Caki2 (cell line): ENCODE data around the gene SLC44A5. TPM values are rescaled to one million over a fixed set of nuclear protein-coding genes. Genes with fewer than 3 reads are reported as not detected.
"Not testable (repeated sequence)": the region's sequence is repeated elsewhere in the genome, so short reads cannot be mapped to it uniquely, and the experiment has no call there.

ENCODE experiments used
- DNase-seq: peaks from one replicate; pipeline ENCODE4 v3.0.0-alpha.2; 2015; ENCODE audit warnings: low read depth
- in situ Hi-C: cut with HindIII; loops from 2 replicates; pipeline ENCODE4 v1.10.0; 2016; ENCODE audit warnings: low sequenced_read_pairs, low pct_unique_long_range_greater_than_20kb, mixed read lengths
- total RNA-seq: library from RNA; depleted of rRNA; stranded (reverse); fragments of >200 nt; shearing (Covaris generic); gene quantifications from 2 replicates; pipeline ENCODE4 v1.2.3, GENCODE V29; 2014; ENCODE audit warnings: low replicate concordance

The SLC44A5 gene
- total RNA-seq, 1 experiment from 2014 or later: 1.5 TPM

GRCh38 chr1:75423136-75423535 is 187.8 kb downstream of the SLC44A5 start:
- in situ Hi-C loops: no loop called here

DNA sequence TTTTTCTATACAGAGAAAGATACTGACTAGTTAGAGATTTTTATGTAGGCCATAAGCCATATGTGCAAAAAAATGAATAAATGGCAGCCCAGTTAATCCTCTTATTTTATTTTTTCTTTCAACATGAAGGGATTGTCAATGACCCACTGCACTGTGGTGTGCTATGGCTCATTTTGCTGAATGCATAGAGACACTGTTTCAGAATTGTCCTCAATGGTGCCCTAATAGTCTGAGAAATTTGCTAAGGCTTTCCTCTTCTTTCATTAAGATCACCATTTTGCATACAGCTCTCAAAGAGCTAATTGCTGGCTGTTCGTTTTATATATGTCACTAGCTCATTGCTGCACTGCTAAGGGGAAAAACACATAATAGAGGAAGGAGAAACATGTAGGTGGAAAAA is 189.5 kb downstream of the SLC44A5 start:
- DNase-seq: no peak
- in situ Hi-C loops: no loop called here

More at GRCh38 chr1:75423136-75423535, 187.8 kb downstream of the SLC44A5 start:
- DNase-seq: no peak

- in situ Hi-C loops: no loop called here
- DNase-seq: no peak
Observed at GRCh38 chr1:75415187-75415586, 195.7 kb downstream of the SLC44A5 start.

DNA sequence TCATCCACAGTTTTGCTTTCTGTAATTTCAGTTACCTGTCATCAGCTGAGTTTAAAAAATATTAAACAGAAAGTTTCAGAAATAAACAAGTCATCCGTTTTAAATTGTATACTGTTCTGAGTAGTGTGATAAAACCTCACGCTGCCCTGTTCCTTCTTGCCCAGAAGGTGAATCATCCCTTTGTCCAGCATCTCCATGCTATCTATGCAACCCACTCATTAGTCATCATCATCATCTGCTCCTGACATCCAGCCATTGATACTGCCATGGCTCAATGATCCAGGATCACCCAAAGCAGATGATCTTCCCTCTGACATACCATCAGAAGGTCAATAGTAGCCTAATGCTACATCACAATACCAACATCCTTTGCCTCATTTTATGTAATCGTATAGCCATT is 198.3 kb downstream of the SLC44A5 start:
- in situ Hi-C loops: no loop called here
- DNase-seq: no peak

DNA sequence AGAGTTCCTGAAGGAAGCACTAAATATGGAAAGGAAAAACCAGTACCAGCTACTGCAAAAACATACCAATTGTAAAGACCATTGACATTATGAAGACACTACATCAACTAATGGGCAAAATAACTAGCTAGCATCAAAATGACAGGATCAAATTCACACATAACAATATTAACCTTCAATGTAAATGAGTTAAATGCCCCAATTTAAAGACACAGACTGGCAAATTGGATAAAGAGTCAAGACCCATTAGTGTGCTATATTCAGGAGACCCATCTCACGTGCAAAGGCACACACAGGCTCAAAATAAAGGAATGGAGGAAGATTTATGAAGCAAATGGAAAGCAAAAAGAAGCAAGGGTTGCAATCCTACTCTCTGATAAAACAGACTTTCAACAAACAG is 206.2 kb downstream of the SLC44A5 start:
- DNase-seq, in situ Hi-C loops: not testable (repeated sequence)

DNA sequence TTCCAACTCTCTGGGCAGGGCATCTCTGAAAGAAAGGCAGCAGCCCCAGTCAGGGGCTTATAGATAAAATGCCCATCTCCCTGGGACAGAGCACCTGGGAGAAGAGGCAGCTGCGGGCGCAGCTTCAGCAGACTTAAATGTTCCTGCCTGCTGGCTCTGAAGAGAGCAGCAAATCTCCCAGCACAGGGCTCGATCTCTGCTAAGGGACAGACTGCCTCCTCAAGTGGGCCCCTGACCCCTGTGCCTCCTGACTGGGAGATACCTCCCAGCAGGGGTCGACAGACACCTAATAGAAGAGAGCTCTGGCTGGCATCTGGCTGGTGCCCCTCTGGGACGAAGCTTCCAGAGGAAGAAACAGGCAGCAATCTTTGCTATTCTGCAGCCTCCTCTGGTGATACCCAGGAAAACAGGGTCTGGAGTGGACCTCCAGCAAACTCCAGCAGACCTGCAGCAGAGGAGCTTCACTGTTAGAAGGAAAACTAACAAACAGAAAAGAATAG is 207.7 kb downstream of the SLC44A5 start:
- in situ Hi-C loops, DNase-seq: not testable (repeated sequence)

DNA sequence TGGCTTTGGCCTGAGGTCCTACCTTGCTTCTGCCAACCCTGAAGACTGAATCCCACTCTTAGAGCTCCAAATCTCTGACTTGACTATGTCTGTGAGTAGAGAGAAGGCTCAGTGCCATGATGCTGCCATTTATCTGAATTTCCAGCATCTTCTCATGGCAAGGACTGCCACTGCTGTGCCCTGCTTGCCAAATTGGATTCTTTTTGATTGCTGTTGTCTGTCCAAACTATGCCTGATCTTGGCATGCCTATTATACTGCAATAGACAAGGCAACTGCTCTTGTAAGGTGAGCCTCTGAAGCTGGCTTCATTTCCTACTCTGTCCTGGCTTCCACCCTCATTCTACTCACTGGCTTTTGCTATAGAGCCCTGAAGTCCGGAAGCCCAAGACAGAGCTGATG is 210.2 kb downstream of the SLC44A5 start:
- in situ Hi-C loops: no loop called here
- no peak for DNase-seq

DNA sequence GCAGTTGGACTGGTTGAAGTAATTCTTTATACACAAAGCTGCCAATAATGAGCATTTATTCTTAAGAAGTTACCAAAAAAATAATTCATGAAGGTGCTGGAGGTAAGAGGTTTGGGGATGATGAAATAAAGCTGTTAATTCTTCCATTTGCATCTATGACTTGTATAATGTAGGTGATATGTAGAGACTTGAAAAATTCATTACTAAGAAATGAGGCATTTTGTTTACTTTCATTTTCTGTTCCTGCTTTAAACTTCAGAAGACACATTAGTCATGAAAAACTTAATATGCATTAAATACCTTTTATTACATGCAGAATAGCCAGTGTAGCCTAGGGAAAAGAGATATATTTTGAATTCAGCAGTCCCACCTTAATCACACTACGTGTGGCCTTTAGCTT is 214.2 kb downstream of the SLC44A5 start:
- in situ Hi-C loops: no loop called here
- DNase-seq: no peak

DNA sequence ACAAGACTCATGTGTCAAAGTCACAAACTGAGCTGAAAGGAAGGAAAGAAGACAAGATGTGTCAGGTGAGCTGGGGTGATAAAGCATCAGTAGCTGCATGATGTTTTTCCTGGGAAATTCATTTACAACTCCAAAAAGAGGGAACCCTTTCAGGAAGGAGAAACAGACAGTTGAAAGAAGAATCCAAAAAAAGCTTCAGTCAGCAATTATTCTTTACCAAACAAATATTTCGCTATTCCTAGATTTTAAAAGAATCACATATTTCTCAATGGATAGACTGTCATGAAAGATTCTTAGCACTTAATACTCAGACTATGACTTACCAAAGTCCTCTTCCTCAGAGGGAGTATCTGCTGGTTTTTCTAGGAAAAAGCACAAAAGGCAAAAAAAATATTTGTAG is 214.7 kb downstream of the SLC44A5 start:
- in situ Hi-C loops: no loop called here
- no peak for DNase-seq

- in situ Hi-C loops: no loop called here
- no peak for DNase-seq
Observed at GRCh38 chr1:75394386-75395139, 216.4 kb downstream of the SLC44A5 start.

DNA sequence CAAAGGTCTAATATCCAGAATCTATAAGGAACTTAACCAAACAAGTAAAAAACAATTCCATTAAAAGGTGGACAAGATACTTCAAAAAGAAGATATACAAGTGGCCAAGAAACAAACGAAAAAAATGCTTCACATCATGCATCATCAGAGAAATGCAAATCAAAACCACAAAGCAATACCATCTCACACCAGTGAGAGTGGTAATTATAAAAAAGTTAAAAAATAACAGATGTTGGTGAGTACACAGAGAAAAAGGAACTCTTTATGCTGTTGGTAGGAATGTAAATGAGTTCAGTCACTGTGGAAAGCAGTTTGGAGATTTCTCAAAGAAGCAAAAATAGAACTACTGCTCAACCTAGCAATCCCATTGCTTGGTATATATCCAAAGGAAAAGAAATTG is 218.6 kb downstream of the SLC44A5 start:
- in situ Hi-C loops: no loop called here
- no peak for DNase-seq

GRCh38 chr1:75375476-75376447 is 235.2 kb downstream of the SLC44A5 start:
- in situ Hi-C loops, DNase-seq: not testable (repeated sequence)

- DNase-seq: no peak
- in situ Hi-C loops: no loop called here
Observed at GRCh38 chr1:75373542-75374159, 237.3 kb downstream of the SLC44A5 start.

GRCh38 chr1:75366595-75366994 is 244.3 kb downstream of the SLC44A5 start:
- DNase-seq: no peak
- in situ Hi-C loops: no loop called here

DNA sequence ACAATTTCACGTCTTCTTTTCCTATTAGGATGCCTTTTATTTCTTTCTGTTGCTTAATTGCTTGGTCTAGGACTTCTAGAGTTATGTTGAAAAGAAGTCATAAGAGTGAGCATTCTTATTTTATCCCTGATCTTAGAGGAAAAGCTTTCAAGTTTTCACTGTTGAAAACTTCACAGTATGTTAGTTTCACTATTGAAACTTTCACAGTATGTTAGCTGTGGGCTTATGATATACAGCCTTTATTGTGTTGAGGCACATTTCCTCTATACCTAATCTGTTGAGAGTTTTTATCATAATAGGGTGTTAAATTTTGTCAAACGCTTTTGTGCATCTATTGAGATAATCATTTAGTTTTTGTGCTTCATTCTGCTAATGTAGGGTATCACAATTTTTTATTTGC is 249.7 kb downstream of the SLC44A5 start:
- no peak for DNase-seq
- in situ Hi-C loops: no loop called here

DNA sequence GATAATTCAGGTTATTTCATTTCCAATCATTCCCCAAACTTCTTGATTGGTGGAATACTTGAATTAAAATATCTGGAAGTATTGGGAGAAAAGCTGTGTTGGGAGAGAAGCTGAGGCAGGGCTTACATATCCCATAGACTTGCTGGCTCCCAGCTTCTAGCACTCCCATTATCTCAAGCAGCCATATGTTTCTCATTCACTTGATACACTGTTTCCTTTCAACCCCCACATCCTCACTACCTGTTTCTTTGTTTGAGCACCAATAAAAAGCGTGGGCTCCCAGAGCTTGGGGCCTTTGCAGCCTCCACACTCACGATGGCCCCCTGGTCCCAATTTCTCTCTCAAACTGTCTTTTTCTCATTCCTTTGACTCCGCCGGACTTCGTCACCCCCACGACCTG is 256.6 kb downstream of the SLC44A5 start:
- DNase-seq, in situ Hi-C loops: not testable (repeated sequence)

- in situ Hi-C loops: no loop called here
- no peak for DNase-seq
Observed at GRCh38 chr1:75353051-75353450, 257.9 kb downstream of the SLC44A5 start.

GRCh38 chr1:75345538-75346292 is 265.2 kb downstream of the SLC44A5 start:
- in situ Hi-C loops: no loop called here

More at GRCh38 chr1:75345538-75346292, 265.2 kb downstream of the SLC44A5 start:
- peak; percentile 64 for DNase-seq
